Adrenal gland (tissue), 12 donors: ENCODE data around the gene C1QTNF12. TPM values are rescaled to one million over a fixed set of nuclear protein-coding genes. Genes with fewer than 3 reads are reported as not detected.
A peak's percentile ranks its signal among the peaks of the same experiment; 100 is the strongest.
"Not testable (repeated sequence)": the region's sequence is repeated elsewhere in the genome, so short reads cannot be mapped to it uniquely, and the experiment has no call there.

Experiments used
- DNase-seq, 7 donors: peaks; one replicate each; pipeline ENCODE4 v3.0.0-alpha.2; 2019 to 2020
- H3K27ac ChIP-seq, 5 donors: fragments of 200-600 bp; sonication (generic) in 4 of 5; 1 replicate in 3 of 5; 2 replicates in 2 of 5; pipeline versions ENCODE4 v1.5.1 to v1.8.0; 2016 to 2020; ENCODE audit warnings: mild to moderate bottlenecking in 1 of 5
- H3K27me3 ChIP-seq: fragments of 200-600 bp; 2 replicates; pipeline ENCODE4 v1.8.0; 2021
- H3K36me3 ChIP-seq, 2 donors: fragments of 200-600 bp; replicated peaks in 1 of 2; 1 replicate in 1 of 2; 2 replicates in 1 of 2; pipeline versions ENCODE4 v1.5.1 to v1.8.0; 2018 to 2022
- H3K4me1 ChIP-seq, 2 donors: fragments of 200-600 bp; replicated peaks in 1 of 2; 1 replicate in 1 of 2; 2 replicates in 1 of 2; pipeline versions ENCODE4 v1.5.1 to v1.8.0; 2018 to 2021
- H3K4me3 ChIP-seq, 4 donors: fragments of 200-600 bp; sonication (generic) in 3 of 4; one replicate each; pipeline ENCODE4 v1.5.1; 2016 to 2018
- H3K9me3 ChIP-seq, 3 donors: fragments of 200-600 bp; sonication (generic) in 1 of 3; replicated peaks in 1 of 3; 1 replicate in 2 of 3; 2 replicates in 1 of 3; pipeline versions ENCODE4 v1.5.1 to v1.8.0; 2016 to 2021
- CTCF ChIP-seq, 6 experiments: fragments of 450-650 bp in 4 of 6; fragments of 200-600 bp in 2 of 6; sonication (generic) in 1 of 6; IDR thresholded peaks; 1 replicate in 5 of 6; 2 replicates in 1 of 6; pipeline versions ENCODE4 v1.5.1 to v1.8.0; 2016 to 2021; ENCODE audit warnings: antibody characterized with exemption in 6 of 6, mild to moderate bottlenecking in 2 of 6, moderate library complexity in 1 of 6
- POLR2A ChIP-seq, 2 donors: fragments of 450-650 bp; IDR thresholded peaks; one replicate each; pipeline ENCODE4 v1.6.1; 2017; ENCODE audit warnings: antibody characterized with exemption in 2 of 2, mild to moderate bottlenecking in 2 of 2, moderate library complexity in 1 of 2
- WGBS, 4 donors: extraction: QIAGEN DNeasy Blood & Tissue Kit in 2 of 4; methylation state at CpG; one replicate each; pipeline versions ENCODE4 v1.1.5 to v1.1.7; 2013 to 2017; 5-methylcytosine and 5-hydroxymethylcytosine counted together
- intact Hi-C, 2 donors: fragments of 100-400 bp; cut with DNase I; formaldehyde crosslinking; loops; one replicate each; pipeline versions ENCODE4 v1.14.1 to v1.15.0; 2022 to 2023
- microRNA-seq, 3 donors: library from miRNA; unstranded; fragments of <30 nt; microRNA quantifications; one replicate each; pipeline ENCODE4, GENCODE V29; 2017 to 2020
- polyA plus RNA-seq, 3 donors: library from polyadenylated mRNA; stranded (reverse); fragments of 200-250 nt in 2 of 3; fragments of 350-450 nt in 1 of 3; fragmentation: Illumina TruSeq in 1 of 3; extraction: RNeasy Lipid Tissue Mini Kit (QIAGEN cat#74804) in 1 of 3; gene quantifications; one replicate each; pipeline ENCODE4 v1.2.3, GENCODE V29; 2013 to 2014
- small RNA-seq, 2 donors: library from RNA; depleted of rRNA; stranded (forward); fragments of <200 nt; gene quantifications; one replicate each; pipeline ENCODE3, GENCODE V24; 2016
- total RNA-seq, 9 donors: library from RNA; depleted of rRNA in 4 of 9; stranded (reverse); fragments of >200 nt in 4 of 9; fragments of 120-200 nt in 1 of 9; fragmentation: NEBNext Ultra II Directional in 1 of 9; extraction: Animal tissue kit (Norgen Biotek cat#: 25700) in 1 of 9; gene quantifications; one replicate each; pipeline versions ENCODE4 v1.1.0 to v1.2.4, GENCODE V29; 2013 to 2023
- donor health status: healthy with polysubstance abuse.
- donor health status: Bipolar disorder and iron deficiency.
- donor health status: DM: yes; HTN: yes; CAD: no.
- donor health status: DM: no; HTN: no; CAD: no.
- donor health status: DM: no; HTN: no; CAD: no.
- donor health status: DM: yes; HTN: yes; CAD: no.

Gene C1QTNF12
- total and polyA plus RNA-seq, 12 donors = 0.28 to 4.3 (median 1.3) TPM; not detected in 3

GRCh38 chr1:1197188-1197500, 49.4 kb downstream of the C1QTNF12 start:
- Histone ChIP-seq H3K36me3 (no peaks in the 10 kb centered on the region), H3K9me3 (peaks cover 0 to 8% (median 0%) of the 10 kb centered on the region in 3 donors), H3K4me3 (no peak overlapping the region), H3K27ac (no peak overlapping the region), H3K27me3 (peaks cover 8% of the 10 kb centered on the region), H3K4me1 (peaks cover 0 to 8% of the 10 kb centered on the region in 2 donors)
- DNase-seq = peak in 1 of 7 donors; percentile 4
- intact Hi-C loops = no loop called here
- TF ChIP-seq CTCF (IDR thresholded peaks at IDR 0.05) (no peak), POLR2A (IDR thresholded peaks at IDR 0.05) (no peak)
- 91 to 93% (median 92%) methylated on average over 8 of the region's 8 CpGs; no CpG with 5 or more reads in 1 of the 4 donors for WGBS, 4 donors

GRCh38 chr1:1196431-1197187, 49.9 kb downstream of the C1QTNF12 start:
- TF ChIP-seq CTCF (IDR thresholded peaks at IDR 0.05) (no peak), POLR2A (IDR thresholded peaks at IDR 0.05) (no peak)
- intact Hi-C loops = no loop called here
- peaks cover 8% of the 10 kb centered on the region for H3K27me3 ChIP-seq
- no peak overlapping the region for H3K4me3 ChIP-seq
- peak in 1 of 7 donors; percentile 5 for DNase-seq
- H3K4me1 ChIP-seq = peaks cover 0 to 8% of the 10 kb centered on the region in 2 donors
- no peak overlapping the region for H3K27ac ChIP-seq
- no peaks in the 10 kb centered on the region for H3K36me3 ChIP-seq
- peaks cover 0 to 8% (median 0%) of the 10 kb centered on the region in 3 donors for H3K9me3 ChIP-seq
- WGBS, 4 donors = 73 to 86% (median 80%) methylated on average over 9 to 13 of the region's 13 CpGs

GRCh38 chr1:1195726-1196125, 50.8 kb downstream of the C1QTNF12 start:
- WGBS, 4 donors = 77 to 96% (median 85%) methylated on average over 6 of the region's 6 CpGs
- DNase-seq, intact Hi-C loops: not testable (repeated sequence)

GRCh38 chr1:1194723-1195122, 51.8 kb downstream of the C1QTNF12 start:
- WGBS, 4 donors = 76 to 95% (median 81%) methylated on average over 3 of the region's 3 CpGs
- Histone ChIP-seq H3K4me1 (no peaks in the 10 kb centered on the region), H3K27me3 (no peaks in the 10 kb centered on the region), H3K9me3 (peaks cover 0 to 8% (median 0%) of the 10 kb centered on the region in 3 donors), H3K4me3 (no peak overlapping the region), H3K27ac (no peak overlapping the region), H3K36me3 (no peaks in the 10 kb centered on the region)
- intact Hi-C loops = no loop called here
- no peak for TF ChIP-seq CTCF (IDR thresholded peaks at IDR 0.05)
- TF ChIP-seq POLR2A (IDR thresholded peaks at IDR 0.05) = no peak
- no peak for DNase-seq

More at GRCh38 chr1:1195726-1196125, 50.8 kb downstream of the C1QTNF12 start:
- not testable (repeated sequence) for H3K4me1 ChIP-seq, H3K27me3 ChIP-seq, H3K9me3 ChIP-seq, H3K27ac ChIP-seq, H3K4me3 ChIP-seq, H3K36me3 ChIP-seq

Small RNAs within 50 kb of the gene (microRNA-seq; reads per million reads assigned to microRNA genes)
- 2.7 to 5.0 (median 4.0) reads per million in 3 donors for gene MIR6726

Small RNAs within 50 kb of the gene (small RNA-seq; reads per million reads assigned to genes)
- 0 to 0.17 reads per million in 2 donors for gene MIR6726

Other genes with a start within 250 kb of the C1QTNF12 start
- gene HES4, start 246.6 kb downstream of the C1QTNF12 start, total RNA-seq = 10 to 100 TPM in 1 of 9 donors, 1 to 10 TPM in 8; 3.1 to 14.5 (median 6.3) TPM
- 10 to 100 TPM in 2 of 3 donors, not detected in 1; 27.3 to 29.8 TPM for gene HES4, start 246.6 kb downstream of the C1QTNF12 start, polyA plus RNA-seq
- gene ISG15, start 233.2 kb downstream of the C1QTNF12 start, total RNA-seq = 10 to 100 TPM; 11.5 to 58.1 (median 22.9) TPM
- gene ISG15, start 233.2 kb downstream of the C1QTNF12 start, polyA plus RNA-seq = 100 to 1,000 TPM in 2 of 3 donors, 1 to 10 TPM in 1; 1.7 to 308 (median 220) TPM
- gene AGRN, start 226.6 kb downstream of the C1QTNF12 start, total RNA-seq = 10 to 100 TPM in 6 of 9 donors, 1 to 10 TPM in 3; 3.4 to 20.5 (median 13.0) TPM
- 10 to 100 TPM in 2 of 3 donors, 1 to 10 TPM in 1; 2.2 to 27.8 (median 10.2) TPM for gene AGRN, start 226.6 kb downstream of the C1QTNF12 start, polyA plus RNA-seq
- gene RNF223, start 172.4 kb downstream of the C1QTNF12 start, total RNA-seq = not detected
- gene RNF223, start 172.4 kb downstream of the C1QTNF12 start, polyA plus RNA-seq = under 1 TPM in 1 of 3 donors, not detected in 2; 0.03 TPM
- 10 to 100 TPM in 5 of 9 donors, 1 to 10 TPM in 4; 5.4 to 17.3 (median 11.0) TPM for gene C1orf159, start 130.6 kb downstream of the C1QTNF12 start, total RNA-seq
- gene C1orf159, start 130.6 kb downstream of the C1QTNF12 start, polyA plus RNA-seq = 10 to 100 TPM in 2 of 3 donors, under 1 TPM in 1; 0.55 to 54.3 (median 25.5) TPM
- gene TTLL10, start 72.8 kb downstream of the C1QTNF12 start, total RNA-seq = not detected
- gene TTLL10, start 72.8 kb downstream of the C1QTNF12 start, polyA plus RNA-seq = under 1 TPM in 2 of 3 donors, not detected in 1; 0.32 to 0.44 TPM
- under 1 TPM in 3 of 9 donors, not detected in 6; 0.27 to 0.90 (median 0.39) TPM for gene TNFRSF18, start 40.1 kb downstream of the C1QTNF12 start, total RNA-seq
- 1 to 10 TPM in 1 of 3 donors, under 1 TPM in 1, not detected in 1; 0.64 to 1.5 TPM for gene TNFRSF18, start 40.1 kb downstream of the C1QTNF12 start, polyA plus RNA-seq
- 1 to 10 TPM in 4 of 9 donors, under 1 TPM in 4, not detected in 1; 0.32 to 2.7 (median 0.94) TPM for gene TNFRSF4, start 32.6 kb downstream of the C1QTNF12 start, total RNA-seq
- gene TNFRSF4, start 32.6 kb downstream of the C1QTNF12 start, polyA plus RNA-seq = 1 to 10 TPM in 2 of 3 donors, not detected in 1; 4.7 to 6.9 TPM
- 100 to 1,000 TPM in 8 of 9 donors, 10 to 100 TPM in 1; 49.4 to 221 (median 165) TPM for gene SDF4, start 14.7 kb downstream of the C1QTNF12 start, total RNA-seq
- gene SDF4, start 14.7 kb downstream of the C1QTNF12 start, polyA plus RNA-seq = 100 to 1,000 TPM; 129 to 131 (median 130) TPM
- 10 to 100 TPM; 11.7 to 39.4 (median 19.7) TPM for gene B3GALT6, start 14.5 kb downstream of the C1QTNF12 start, total RNA-seq
- gene B3GALT6, start 14.5 kb downstream of the C1QTNF12 start, polyA plus RNA-seq = 10 to 100 TPM in 2 of 3 donors, 1 to 10 TPM in 1; 7.2 to 14.1 (median 10.3) TPM
- 10 to 100 TPM; 30.1 to 56.1 (median 44.2) TPM for gene UBE2J2, start 27.1 kb upstream of the C1QTNF12 start, total RNA-seq
- 10 to 100 TPM; 49.8 to 74.4 (median 55.2) TPM for gene UBE2J2, start 27.1 kb upstream of the C1QTNF12 start, polyA plus RNA-seq
- 10 to 100 TPM in 1 of 9 donors, 1 to 10 TPM in 8; 1.1 to 22.4 (median 3.7) TPM for gene SCNN1D, start 33.7 kb upstream of the C1QTNF12 start, total RNA-seq
- 10 to 100 TPM in 2 of 3 donors, under 1 TPM in 1; 0.18 to 53.6 (median 31.8) TPM for gene SCNN1D, start 33.7 kb upstream of the C1QTNF12 start, polyA plus RNA-seq
- 10 to 100 TPM; 18.1 to 81.5 (median 39.1) TPM for gene ACAP3, start 61.2 kb upstream of the C1QTNF12 start, total RNA-seq
- 100 to 1,000 TPM in 2 of 3 donors, 1 to 10 TPM in 1; 5.0 to 385 (median 138) TPM for gene ACAP3, start 61.2 kb upstream of the C1QTNF12 start, polyA plus RNA-seq
- 10 to 100 TPM; 13.8 to 43.8 (median 24.1) TPM for gene PUSL1, start 61.9 kb upstream of the C1QTNF12 start, total RNA-seq
- gene PUSL1, start 61.9 kb upstream of the C1QTNF12 start, polyA plus RNA-seq = 10 to 100 TPM in 2 of 3 donors, 1 to 10 TPM in 1; 2.5 to 43.4 (median 32.2) TPM
- 100 to 1,000 TPM in 2 of 9 donors, 10 to 100 TPM in 7; 53.0 to 129 (median 68.3) TPM for gene INTS11, start 77.9 kb upstream of the C1QTNF12 start, total RNA-seq
- gene INTS11, start 77.9 kb upstream of the C1QTNF12 start, polyA plus RNA-seq = 100 to 1,000 TPM in 2 of 3 donors, 10 to 100 TPM in 1; 87.7 to 601 (median 316) TPM
- 10 to 100 TPM; 10.5 to 53.0 (median 30.4) TPM for gene CPTP, start 78.1 kb upstream of the C1QTNF12 start, total RNA-seq
- 10 to 100 TPM in 2 of 3 donors, 1 to 10 TPM in 1; 2.9 to 45.8 (median 27.5) TPM for gene CPTP, start 78.1 kb upstream of the C1QTNF12 start, polyA plus RNA-seq
- gene TAS1R3, start 84.6 kb upstream of the C1QTNF12 start, total RNA-seq = under 1 TPM; 0.06 to 0.86 (median 0.52) TPM
- gene TAS1R3, start 84.6 kb upstream of the C1QTNF12 start, polyA plus RNA-seq = under 1 TPM; 0.05 to 0.72 (median 0.61) TPM
- gene DVL1, start 102.7 kb upstream of the C1QTNF12 start, total RNA-seq = 100 to 1,000 TPM in 3 of 9 donors, 10 to 100 TPM in 6; 55.8 to 137 (median 88.6) TPM
- 100 to 1,000 TPM in 2 of 3 donors, 1 to 10 TPM in 1; 4.0 to 279 (median 144) TPM for gene DVL1, start 102.7 kb upstream of the C1QTNF12 start, polyA plus RNA-seq
- 100 to 1,000 TPM in 1 of 9 donors, 10 to 100 TPM in 8; 17.5 to 104 (median 42.8) TPM for gene MXRA8, start 111.8 kb upstream of the C1QTNF12 start, total RNA-seq
- 10 to 100 TPM in 2 of 3 donors, 1 to 10 TPM in 1; 8.4 to 90.3 (median 70.8) TPM for gene MXRA8, start 111.8 kb upstream of the C1QTNF12 start, polyA plus RNA-seq
- gene AURKAIP1, start 128.5 kb upstream of the C1QTNF12 start, total RNA-seq = 100 to 1,000 TPM in 8 of 9 donors, 10 to 100 TPM in 1; 89.6 to 260 (median 155) TPM
- 100 to 1,000 TPM in 2 of 3 donors, 10 to 100 TPM in 1; 44.2 to 317 (median 226) TPM for gene AURKAIP1, start 128.5 kb upstream of the C1QTNF12 start, polyA plus RNA-seq
- 100 to 1,000 TPM in 7 of 9 donors, 10 to 100 TPM in 2; 53.4 to 264 (median 165) TPM for gene CCNL2, start 152.6 kb upstream of the C1QTNF12 start, total RNA-seq
- gene CCNL2, start 152.6 kb upstream of the C1QTNF12 start, polyA plus RNA-seq = 100 to 1,000 TPM in 2 of 3 donors, 10 to 100 TPM in 1; 65.2 to 893 (median 593) TPM
- gene MRPL20, start 160.6 kb upstream of the C1QTNF12 start, total RNA-seq = 100 to 1,000 TPM in 8 of 9 donors, 10 to 100 TPM in 1; 98.9 to 276 (median 160) TPM
- 100 to 1,000 TPM; 116 to 175 (median 134) TPM for gene MRPL20, start 160.6 kb upstream of the C1QTNF12 start, polyA plus RNA-seq
- gene ANKRD65, start 174.6 kb upstream of the C1QTNF12 start, total RNA-seq = 1 to 10 TPM in 5 of 9 donors, under 1 TPM in 4; 0.22 to 2.6 (median 1.4) TPM
- gene ANKRD65, start 174.6 kb upstream of the C1QTNF12 start, polyA plus RNA-seq = 1 to 10 TPM in 2 of 3 donors, under 1 TPM in 1; 0.53 to 3.4 (median 2.2) TPM
- gene VWA1, start 189.0 kb upstream of the C1QTNF12 start, total RNA-seq = 10 to 100 TPM in 8 of 9 donors, 1 to 10 TPM in 1; 4.7 to 49.0 (median 30.0) TPM
- gene VWA1, start 189.0 kb upstream of the C1QTNF12 start, polyA plus RNA-seq = 10 to 100 TPM in 2 of 3 donors, under 1 TPM in 1; 0.99 to 39.3 (median 25.9) TPM
- 1 to 10 TPM in 2 of 9 donors, under 1 TPM in 4, not detected in 3; under 0.01 to 1.4 (median 0.52) TPM for gene ATAD3C, start 203.0 kb upstream of the C1QTNF12 start, total RNA-seq
- 1 to 10 TPM in 1 of 3 donors, under 1 TPM in 2; 0.09 to 1.2 (median 0.72) TPM for gene ATAD3C, start 203.0 kb upstream of the C1QTNF12 start, polyA plus RNA-seq
- gene ATAD3B, start 225.0 kb upstream of the C1QTNF12 start, total RNA-seq = 10 to 100 TPM in 6 of 9 donors, 1 to 10 TPM in 3; 6.3 to 30.3 (median 11.2) TPM
- gene ATAD3B, start 225.0 kb upstream of the C1QTNF12 start, polyA plus RNA-seq = 100 to 1,000 TPM in 1 of 3 donors, 10 to 100 TPM in 1, 1 to 10 TPM in 1; 5.3 to 109 (median 48.4) TPM